AG04449 (cell line): ENCODE measurements around the gene KRTAP5-3.

ENCODE experiments used
- CTCF ChIA-PET: fragments of 350-600 bp; formaldehyde crosslinking; extraction: SDS; loops from one replicate; lab custom pipeline; 2021; ENCODE audit warnings: antibody characterized with exemption; lab: Yijun Ruan, JAX
- POLR2A ChIA-PET: fragments of 400-600, 350-600 bp; formaldehyde crosslinking; extraction: SDS; loops from one replicate; lab custom pipeline; 2020; ENCODE audit warnings: antibody characterized with exemption, inconsistent platforms; lab: Yijun Ruan, JAX
- DNase-seq: peaks from one replicate; pipeline ENCODE4 v3.0.0-alpha.2; 2010; ENCODE audit warnings: low read depth, low spot score
- H3K4me3 ChIP-seq: 2 replicates; pipeline ENCODE4 v1.5.1; 2011; ENCODE audit warnings: low read depth, mild to moderate bottlenecking, control low read depth, low read length
- CTCF ChIP-seq: IDR thresholded peaks from one replicate; pipeline ENCODE4 v1.5.1; 2011; ENCODE audit warnings: mild to moderate bottlenecking, moderate library complexity, low read length, control low read depth, inconsistent platforms; ENCODE audit not compliant: insufficient read depth; ENCODE audit errors: missing control alignments

Gene KRTAP5-3

GRCh38 chr11:1563697-1564534, 44.3 kb downstream of the KRTAP5-3 start:
- POLR2A ChIA-PET, result interaction anchor here (0.6 to 1.3 kb wide), 2 partner anchors 10 to 175 kb away, joined by 3 read pairs; no protein-coding TSS in a partner anchor
- CTCF ChIA-PET, result interaction anchor here (0.6 to 5.7 kb wide), 9 partner anchors 10 to 362 kb away, joined by 3 to 52 read pairs (median 4); no protein-coding TSS in a partner anchor

GRCh38 chr11:1563149-1563638, 45.1 kb downstream of the KRTAP5-3 start:
- ChIA-PET POLR2A (interaction anchor here (0.6 kb wide), 1 partner anchor 176 kb away, joined by 3 read pairs; no protein-coding TSS in a partner anchor), CTCF (interaction anchor here (5.2 to 5.7 kb wide), 2 partner anchors 11 to 16 kb away, joined by 42 to 52 read pairs; no protein-coding TSS in a partner anchor)
- no peak overlapping the region for H3K4me3 ChIP-seq
- no peak for DNase-seq
- no peak for TF ChIP-seq CTCF

More at GRCh38 chr11:1563697-1564534, 44.3 kb downstream of the KRTAP5-3 start:
- no peak for DNase-seq
- no peak overlapping the region for H3K4me3 ChIP-seq
- no peak for TF ChIP-seq CTCF

GRCh38 chr11:1562469-1563148, 45.7 kb downstream of the KRTAP5-3 start:
- POLR2A ChIA-PET, result no interaction called here
- CTCF ChIA-PET, result interaction anchor here (5.2 kb wide), 1 partner anchor 12 kb away, joined by 52 read pairs; no protein-coding TSS in a partner anchor
- TF ChIP-seq CTCF, result no peak
- no peak for DNase-seq
- H3K4me3 ChIP-seq, result no peak overlapping the region

DNA sequence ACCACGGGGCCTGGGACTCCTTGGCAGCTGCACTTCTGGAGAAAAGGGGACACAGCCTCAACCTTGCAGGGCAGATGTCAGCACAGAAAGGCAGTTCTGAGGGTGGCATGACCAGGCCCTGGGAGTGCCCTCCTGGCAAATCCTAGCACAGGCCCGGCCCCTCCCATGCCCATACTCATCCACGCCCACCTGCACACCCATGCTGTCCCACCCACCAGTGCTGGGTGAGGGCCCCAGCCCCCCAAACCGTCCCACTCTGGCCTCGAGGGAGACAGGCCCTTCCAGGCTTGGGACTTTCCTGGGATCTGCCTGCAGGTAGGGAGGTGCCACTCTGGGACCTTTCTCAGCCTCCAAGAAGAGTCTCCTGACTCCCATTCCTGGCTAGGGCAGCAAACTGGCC, 46.3 kb downstream of the KRTAP5-3 start:
- no peak for DNase-seq
- no peak overlapping the region for H3K4me3 ChIP-seq
- CTCF ChIA-PET, result interaction anchor here (5.2 kb wide), 1 partner anchor 12 kb away, joined by 52 read pairs; no protein-coding TSS in a partner anchor
- POLR2A ChIA-PET, result interaction anchor here (0.5 kb wide), 1 partner anchor 12 kb away, joined by 3 read pairs; no protein-coding TSS in a partner anchor
- no peak for TF ChIP-seq CTCF

DNA sequence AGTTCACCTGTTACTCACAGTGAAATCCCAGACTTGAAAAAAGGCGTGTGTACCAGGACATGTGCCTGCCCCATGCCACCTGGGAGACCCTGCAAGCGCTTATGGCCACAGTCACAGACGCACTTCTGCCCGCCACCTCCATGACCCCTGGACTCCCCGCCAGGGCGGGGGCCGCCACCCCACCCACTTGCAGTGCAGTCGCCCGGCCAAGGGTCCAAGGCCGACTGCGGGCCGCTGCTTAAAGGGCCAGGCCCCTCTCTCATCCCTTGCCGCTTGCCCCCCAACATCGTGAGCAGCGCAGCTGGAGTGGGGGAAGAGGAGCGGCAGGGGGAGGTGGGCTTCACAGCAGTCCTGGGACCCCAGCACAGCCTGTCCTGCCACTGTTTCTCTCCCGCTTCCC, 47.0 kb downstream of the KRTAP5-3 start:
- DNase-seq, result no peak
- no peak overlapping the region for H3K4me3 ChIP-seq
- ChIA-PET POLR2A (no interaction called here), CTCF (interaction anchor here (6.0 kb wide), 1 partner anchor 14 kb away, joined by 41 read pairs; no protein-coding TSS in a partner anchor)
- TF ChIP-seq CTCF, result no peak
